ENCODE results near the gene RNF149.
"Not testable (repeated sequence)": the region's sequence is repeated elsewhere in the genome, so short reads cannot be mapped to it uniquely, and the experiment has no call there.

Gene RNF149

DNA sequence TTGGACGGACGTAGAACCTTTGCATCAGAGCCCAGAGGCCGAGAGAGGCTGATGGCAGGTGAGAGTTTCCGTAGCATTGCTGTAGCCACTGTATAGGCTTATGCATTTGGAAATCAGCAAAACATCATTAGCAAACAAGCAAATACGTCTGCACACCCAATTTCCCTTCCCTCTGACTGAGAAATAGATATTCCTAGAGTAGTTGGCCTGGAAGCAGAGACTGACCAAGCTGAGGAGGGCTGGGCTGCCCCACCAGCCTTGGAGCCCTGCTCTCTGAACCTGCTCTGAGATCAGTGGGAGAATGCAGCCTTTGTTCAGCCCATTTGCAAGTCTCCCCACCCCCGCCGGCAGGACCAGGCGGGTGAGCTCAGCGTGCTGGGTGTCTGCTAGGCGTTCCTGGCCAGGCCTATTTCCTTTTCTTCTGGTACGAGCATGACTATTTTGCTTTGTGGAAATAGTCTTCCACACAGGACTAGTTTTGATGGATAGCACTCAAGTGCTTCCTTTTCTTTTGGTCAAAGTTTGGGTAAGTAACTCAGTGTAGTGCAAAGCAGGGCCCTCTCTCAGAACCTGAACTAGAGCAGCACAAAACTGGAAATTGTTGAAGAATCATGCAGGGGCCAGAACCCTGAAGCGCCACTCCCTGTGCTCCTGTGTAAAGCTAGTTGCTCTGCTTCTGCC lies 21.9 kb upstream of the RNF149 start:
- peak; percentile 43 for DNase-seq

DNA sequence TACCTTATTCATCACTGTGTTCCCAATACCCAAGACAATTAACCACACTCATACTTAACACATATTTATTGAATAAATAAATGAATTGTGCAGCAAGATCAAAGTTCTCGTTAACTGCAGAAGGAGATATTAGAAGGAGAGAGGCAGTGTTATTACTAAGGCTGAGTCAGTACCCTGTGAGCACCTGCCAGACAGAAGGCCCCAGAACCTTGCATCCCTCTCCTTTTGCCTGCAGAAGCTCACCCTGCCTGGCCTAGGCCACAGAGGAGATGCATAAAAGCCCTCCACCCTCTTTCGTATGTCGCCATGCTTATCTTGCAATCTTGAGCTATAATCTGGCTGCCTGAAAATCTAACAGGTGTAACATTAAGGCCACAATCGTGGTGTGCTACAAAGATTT lies 20.5 kb upstream of the RNF149 start:
- no peak for DNase-seq

DNA sequence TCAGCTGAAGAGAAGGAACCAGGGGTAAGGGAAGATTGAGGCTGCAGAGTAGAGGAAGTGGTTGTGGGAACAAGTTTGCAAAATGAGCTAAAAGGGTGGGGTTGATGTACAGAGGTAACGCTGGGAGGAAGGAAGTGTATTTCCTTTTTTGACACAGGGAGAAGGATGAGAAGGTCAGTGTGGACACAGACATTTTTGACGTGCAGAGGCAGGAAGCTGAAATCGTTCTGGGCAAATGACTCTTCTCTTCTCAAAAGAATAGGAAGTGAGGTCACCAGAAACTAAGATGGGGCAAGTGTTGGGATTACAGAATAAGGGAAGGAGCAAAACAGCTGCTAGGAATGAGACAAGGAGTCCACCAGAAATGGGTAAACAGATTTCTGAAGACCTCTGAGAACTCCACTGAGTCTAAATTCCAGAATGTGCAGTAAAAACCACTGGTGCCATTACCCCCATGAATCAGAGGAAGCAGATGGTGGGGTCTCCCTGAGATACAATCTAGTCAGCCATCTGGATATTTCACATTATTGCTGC lies 20.0 kb upstream of the RNF149 start:
- no peak for DNase-seq

DNA sequence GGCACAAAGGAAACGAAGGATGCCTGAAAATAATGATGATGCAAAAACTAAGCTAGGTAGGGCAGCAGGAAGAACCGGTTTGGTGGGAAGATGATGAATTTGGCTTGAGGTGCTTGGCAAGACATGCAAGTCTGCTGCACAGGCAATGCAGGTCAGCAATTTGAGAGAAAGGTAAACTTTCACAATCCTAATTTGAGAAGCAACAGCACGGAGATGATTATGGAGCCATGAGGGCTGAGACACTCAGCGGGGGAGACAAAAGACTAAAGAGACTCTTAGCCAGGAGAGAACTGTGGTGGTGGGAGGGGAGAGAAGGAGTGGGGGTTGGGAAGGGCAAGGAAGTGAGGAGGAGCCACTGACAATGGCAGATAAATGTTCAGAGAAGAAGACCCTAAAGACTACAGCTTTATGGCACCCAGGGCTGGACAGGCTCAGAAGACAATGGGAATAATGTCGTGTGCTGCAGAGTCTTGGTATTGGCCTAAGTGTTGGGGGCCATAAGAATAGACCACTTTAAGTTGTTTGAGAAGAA lies 19.4 kb upstream of the RNF149 start:
- DNase-seq, result no peak

DNA sequence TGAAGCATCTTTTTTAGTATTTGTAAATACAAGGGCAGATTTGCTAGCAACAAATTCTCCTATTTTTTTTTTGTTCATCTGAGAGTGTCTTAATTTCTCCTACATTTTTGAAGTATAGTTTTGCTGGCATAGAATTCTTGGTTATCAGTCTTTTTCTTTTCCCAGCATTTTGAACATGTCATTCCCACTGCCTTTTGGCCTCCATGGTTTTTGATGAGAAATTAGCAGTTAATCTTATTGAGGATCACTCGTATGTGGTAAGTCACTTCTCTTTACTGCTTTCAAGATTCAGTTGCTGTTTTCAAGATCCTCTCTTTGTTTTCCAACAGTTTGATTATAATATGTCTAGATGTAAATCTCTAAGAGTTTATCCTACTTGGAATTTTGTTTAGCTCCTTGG lies 16.9 kb upstream of the RNF149 start:
- DNase-seq, result no peak

DNA sequence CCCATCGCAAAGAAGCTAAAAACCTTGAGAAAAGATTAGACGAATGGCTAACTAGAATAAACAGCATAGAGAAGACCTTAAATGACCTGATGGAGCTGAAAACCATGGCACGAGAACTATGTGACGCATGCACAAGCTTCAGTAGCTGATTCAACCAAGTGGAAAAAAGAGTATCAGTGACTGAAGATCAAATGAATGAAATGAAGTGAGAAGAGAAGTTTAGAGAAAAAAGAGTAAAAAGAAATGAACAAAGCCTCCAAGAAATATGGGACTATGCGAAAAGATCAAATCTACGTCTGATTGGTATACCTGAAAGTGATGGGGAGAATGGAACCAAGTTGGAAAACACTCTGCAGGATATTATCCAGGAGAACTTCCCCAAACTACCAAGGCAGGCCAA lies 8.1 kb upstream of the RNF149 start:
- not testable (repeated sequence) for DNase-seq

DNA sequence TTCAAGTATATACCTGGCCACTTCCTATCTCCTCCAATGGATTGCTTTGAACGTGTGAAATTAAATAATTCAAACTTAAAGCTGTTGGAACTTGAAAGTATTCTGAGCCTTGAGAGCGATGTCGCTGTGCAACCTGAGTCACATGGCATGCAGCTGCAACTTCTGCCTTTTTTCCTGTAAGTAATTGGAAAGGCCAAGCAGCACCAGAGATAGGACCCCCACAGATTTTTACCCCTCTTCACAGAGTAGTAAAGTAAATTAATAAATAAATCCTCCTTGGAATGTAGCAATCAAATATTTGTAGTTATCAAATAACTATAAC lies 3.2 kb upstream of the RNF149 start:
- DNase-seq, result no peak

DNA sequence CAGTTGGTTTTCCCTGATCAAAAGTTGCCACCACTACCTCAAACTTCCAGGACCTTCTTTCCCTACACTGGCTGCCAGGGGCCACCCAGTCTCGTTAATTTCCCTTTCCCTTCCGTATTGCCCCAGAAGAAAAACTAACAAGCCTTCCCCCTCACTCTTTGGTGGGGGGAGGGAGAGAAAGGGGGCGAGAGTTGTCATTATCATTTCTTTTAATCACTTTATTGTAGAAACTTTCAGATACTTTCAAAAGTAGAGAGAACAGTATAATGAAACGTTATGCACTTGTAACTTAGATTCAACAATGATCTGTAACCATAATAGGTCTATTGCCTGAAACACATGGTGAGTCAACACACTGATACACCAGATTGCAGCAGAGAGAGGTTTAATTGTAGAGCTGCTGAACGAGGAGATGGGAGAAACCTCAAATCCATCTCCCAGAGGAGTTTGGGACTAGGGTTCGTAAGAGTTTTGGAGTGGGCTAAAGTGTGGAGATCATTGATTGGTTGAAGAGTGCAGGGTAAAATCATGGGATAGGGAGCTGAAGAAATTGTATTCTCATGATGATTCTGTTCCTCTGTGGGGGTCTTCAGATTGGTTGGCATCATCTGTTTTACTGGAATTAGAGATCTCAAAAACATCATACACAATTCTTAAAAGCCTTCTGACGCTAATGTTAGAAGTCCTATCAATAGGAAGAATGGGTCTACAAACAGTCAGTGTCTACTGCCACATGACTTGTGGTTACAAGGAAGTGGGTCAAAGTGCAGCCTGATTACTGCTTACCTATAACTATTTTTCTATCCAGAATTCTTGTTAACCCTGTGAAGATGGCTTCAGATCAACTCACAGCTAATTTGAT lies 2.6 kb upstream of the RNF149 start:
- DNase-seq, result no peak

DNA sequence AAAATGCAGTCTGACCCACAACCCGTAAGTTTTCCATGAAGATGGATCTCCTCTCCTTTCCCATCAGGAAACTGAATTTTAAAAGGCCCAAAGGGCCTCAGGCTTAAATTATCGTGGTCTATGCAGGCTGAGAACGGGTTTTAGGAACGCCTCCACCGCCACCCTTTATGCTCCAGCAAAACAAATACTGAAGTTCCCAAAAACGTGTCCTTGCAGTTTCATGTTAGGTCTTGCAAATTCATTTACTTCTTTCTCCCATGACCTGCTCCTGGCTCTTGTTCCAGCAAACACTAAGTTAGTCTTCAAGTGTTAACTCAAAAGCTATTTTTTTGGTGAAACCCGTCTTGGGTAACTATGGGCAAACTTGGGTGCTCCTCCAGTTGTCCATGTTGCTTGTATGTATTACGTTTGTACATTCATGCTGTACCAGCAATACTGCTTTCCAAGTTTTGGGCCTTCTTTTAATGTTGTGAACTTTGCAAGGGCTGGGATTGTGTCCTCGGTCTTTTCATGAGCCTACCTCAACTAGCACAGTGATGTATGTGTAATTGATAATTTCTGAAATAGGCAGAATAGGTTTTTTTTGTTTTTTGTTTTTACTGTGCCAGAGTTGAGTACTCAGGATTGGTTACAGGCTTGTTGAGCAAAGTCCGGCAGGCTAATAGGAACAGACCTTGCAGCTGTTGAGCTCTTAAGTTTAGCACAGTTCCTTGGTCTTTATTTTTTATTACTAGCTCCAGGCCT lies 1.8 kb upstream of the RNF149 start:
- no peak for DNase-seq

DNA sequence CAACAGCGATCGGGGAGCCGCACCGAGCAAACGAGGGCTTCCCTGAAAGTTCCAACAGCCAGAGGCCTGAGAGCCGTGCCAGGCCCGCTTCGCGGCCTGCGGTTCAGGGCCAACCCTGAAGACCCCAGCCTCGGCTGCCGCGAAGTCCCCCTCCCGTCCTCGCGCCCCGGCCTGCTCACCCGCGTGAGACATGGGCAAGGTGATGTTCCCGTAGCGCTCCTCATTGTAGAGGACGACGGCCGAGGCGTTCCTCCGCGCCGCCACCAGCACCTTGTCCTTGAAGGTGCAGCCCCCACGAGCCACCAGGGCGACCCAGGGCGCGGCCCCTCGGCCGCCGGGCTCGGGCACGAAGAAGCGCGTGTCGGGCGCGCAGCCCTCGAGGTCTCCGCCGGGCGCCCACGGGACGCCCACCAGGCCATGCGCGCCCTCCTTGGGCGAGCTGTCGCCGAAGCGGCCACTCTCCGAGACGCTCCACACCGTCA lies 510 bp downstream of the RNF149 start:
- DNase-seq, result peak; percentile 26

DNA sequence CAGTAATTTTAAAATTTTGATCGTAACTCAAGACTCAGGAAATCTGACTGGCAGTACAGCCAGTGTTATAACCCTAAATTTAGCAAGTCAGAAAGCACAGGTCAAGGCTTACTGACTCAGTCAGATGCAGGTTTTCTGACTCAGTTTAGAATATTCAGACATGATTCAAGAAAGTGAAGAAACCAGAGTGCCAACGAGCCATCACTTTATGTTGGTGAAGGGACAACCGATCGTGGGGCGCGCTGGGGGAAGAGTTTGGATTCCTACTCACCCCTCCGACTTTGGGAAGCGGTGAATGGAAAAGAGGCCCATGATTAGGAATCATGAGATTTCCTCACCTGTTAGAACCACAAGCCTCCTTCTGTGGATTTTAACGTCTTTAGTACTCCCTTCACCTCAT lies 998 bp downstream of the RNF149 start:
- DNase-seq, result peak; percentile 25

DNA sequence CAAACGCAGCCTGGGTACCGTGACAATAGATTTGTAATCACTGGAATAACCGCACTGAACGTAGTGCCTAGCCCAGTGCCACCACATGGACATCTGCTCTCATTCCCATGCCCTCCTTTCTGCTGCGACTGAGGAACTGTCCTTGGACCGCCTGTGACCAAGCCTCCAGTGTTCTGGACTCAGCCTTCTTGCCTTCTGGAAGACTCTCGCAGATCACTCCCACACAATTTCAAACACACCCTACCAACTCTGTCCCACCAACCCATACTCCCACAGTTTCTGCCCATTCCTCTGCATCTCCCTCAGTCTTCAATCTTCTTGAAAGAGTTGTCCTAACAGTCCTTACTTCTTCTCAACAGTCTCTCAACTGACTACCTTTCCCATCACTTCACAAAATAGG lies 2.1 kb downstream of the RNF149 start:
- DNase-seq, result peak; percentile 10

DNA sequence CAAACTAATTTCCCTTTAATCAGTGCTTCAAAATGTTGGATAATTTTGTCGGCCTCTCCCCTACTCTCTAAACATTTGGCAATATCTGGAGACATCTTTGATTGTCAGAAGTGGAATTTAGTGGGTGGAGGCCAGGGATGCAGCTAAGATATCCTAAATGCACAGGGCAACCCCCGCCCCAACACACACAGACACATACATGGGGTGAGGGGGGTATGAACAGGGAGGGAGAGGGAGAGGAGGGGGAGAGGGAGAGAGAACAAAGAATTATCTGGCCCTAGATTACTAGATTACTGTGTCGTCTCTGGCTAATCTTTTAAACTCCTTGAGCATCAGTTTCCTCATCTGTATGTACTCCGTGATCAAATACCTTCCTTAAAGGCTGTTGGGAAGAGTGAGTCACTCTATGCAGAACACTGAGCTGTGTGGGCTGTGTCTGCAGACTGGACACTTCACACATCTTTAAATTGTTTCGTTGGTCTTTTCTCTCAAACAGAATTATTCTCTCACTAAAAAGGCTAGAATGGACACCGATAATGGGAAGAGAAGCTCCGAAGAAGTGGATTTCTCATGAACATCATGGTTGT lies 2.9 kb downstream of the RNF149 start:
- DNase-seq, result no peak

DNA sequence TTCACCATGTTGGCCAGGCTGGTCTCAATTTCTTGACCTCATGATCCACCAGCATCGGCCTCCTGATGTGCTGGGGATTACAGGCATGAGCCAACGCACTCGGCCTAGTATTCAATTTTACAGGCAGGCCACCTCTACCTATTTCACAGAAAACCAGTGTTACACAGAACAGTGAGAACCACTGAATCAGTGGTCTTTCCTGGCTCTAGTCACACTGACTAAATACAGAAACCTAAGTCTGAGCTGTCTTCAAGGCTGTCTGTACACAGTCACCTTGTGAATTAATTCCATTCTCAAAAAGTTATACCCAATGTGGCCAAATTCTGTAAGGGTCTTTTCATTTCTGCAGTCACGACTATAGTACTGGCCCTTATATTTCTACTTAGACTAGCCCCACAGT lies 3.5 kb downstream of the RNF149 start:
- no peak for DNase-seq

DNA sequence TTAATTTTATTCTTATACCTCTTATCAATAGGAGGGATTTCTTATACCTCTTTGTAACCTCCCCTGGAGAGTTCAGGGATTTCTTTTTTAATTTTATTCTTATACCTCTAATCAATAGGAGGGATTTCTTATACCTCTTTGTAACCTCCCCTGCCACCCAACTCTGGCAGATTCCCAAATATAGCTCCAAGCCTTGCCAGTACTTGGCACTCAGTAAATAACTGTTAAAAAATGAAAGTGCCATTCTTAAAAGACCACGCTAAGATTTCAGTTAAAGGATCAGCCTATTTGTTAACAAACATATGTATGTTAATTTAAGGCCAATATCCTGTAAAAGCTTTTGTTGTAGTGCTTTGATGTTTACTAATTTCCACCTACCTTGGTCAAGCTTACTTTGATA lies 4.8 kb downstream of the RNF149 start:
- no peak for DNase-seq

DNA sequence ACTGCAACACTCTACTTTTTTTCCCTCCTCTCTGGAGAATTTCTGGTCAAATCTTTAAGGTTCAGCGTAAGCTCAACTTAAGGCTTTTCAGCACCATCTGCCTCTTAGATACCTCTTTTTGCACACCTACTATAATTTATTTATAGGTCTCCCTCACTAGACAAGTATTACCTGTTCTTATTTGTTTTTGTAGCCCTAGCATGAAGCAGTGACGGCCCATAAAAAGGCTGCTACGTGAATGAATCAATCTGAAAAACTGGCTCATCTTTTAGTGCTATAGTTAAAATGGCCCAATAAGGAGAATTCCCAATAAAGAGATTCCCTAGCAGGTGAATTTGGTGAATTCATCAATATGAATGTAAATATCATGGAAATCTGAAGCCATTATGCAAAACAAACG lies 6.5 kb downstream of the RNF149 start:
- no peak for DNase-seq

DNA sequence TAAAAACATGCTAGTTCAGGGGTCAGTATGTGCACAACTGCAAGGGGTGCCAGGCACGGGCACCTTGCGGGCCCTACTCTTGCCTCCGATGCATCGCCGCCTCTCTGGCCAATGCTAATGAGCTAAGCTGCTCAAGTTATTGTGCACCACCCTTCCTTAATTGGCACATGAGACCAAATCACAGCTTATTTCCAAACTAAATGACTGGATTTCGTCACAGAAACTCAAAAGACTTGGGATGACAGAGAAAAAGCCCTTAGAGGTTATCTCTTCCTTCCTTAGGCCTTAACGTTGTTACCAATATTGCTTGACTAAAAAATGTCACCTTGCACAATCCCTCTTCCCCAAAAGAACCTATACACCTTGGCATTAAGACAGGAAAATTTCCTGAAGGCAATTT lies 7.7 kb downstream of the RNF149 start:
- DNase-seq, result no peak

DNA sequence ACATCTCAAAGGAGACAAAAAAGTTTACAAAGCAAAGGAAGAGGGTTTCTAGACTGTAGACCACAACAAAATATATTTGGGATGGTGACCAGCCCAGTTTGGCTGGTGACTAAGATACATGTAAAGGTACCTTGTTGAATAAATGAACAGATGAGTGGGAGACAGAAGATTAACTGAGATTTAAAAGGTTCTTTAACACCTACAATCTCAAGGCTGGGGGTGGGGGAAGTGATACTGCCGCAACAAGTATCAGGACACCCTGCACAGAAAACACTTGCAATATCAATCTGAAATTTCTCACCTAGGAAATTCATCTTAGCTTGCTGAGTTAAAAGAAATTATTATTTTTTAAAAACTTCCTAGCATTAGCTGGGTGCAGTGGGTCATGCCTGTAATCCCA lies 8.3 kb downstream of the RNF149 start:
- DNase-seq, result no peak

DNA sequence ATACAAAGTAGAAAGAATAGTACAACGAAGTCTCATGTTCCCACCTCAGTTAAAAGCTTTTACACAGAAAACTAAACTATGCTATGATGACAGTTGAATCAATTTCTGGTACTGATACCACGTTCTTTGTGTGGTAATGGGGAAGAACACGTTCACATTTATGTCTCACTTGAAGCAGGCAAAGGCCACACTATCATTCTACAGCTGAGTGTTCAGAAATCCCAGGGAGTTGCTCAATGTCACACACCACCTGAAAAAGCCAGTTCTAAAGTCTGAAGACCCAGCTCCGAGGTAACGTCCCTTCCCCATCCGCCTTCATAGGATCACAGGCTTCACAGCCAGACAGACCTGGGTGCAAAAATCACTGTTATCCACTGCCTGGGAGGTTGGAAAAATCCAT lies 8.9 kb downstream of the RNF149 start:
- DNase-seq, result no peak

DNA sequence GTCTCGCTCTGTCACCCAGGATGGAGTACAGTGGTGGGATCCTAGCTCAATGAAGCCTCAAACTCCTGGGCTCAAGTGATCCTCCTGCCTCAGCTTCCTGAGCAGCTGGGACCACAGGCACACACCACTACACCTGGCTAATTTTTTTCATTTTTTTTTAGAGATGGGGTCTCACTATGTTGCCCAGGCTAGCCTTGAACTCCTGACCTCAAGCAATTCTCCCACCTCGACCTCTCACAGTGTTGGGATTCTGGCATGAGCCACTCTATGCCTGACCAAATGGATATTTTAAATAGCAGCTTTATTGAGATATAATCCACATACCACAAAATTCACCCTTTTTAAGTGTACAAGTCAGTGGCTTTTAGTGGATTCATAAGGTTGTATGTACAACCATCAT lies 11.1 kb downstream of the RNF149 start:
- DNase-seq, result no peak

DNA sequence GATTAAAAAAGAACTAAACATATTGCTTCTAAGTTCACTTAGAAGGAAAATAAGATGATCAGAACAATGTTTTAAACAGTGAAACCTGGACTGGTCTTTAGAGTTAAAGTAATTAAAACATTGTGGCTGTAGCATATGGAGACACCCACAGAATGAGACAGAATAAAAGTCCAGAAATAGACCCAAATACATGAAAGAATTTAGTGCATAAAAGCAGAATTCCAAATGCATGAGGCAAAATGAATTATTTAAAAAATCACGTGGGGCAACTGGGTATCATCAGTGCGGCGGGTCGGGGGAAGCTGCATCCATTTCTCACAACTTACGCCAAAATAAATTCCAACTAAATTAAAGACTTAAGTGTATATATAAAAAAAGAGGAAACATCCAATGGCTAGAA lies 12.1 kb downstream of the RNF149 start:
- DNase-seq, result no peak

DNA sequence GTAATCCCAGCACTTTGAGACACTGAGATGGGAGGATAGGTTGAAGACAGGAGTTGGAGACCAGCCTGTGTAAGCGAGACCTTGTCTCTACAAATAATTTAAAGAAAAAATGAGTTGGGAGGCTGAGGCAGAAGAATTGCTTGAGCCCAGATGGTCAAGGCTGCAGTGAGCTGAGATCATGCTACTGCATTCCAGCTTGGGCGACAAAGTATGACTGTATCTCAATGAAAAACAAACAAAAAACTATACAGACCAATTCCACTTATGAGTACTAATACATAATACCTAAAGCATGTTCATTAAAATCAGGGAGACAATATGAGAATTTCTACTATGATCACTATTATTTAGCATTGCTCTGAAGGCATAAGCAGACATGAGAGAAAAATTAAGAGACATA lies 12.6 kb downstream of the RNF149 start:
- DNase-seq, result no peak

DNA sequence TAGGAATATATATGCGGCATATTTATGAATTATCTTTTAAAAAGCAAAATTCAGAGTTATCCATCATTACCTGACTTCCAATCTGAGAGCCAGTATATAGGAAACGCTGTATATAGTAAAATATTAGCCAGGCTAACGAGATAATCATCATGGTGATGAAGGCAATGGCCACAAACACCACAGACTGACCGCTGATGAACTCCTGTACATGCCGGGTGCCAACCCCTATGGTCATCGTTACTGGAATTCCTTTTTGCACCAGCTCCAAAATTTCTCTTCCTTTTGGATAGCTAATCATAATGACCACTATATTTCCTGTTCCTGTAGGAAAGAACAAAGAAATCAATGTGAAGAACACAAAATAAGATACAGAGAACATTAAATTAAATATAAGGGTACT lies 13.6 kb downstream of the RNF149 start:
- no peak for DNase-seq
